NCI-H2107 treated with DMSO at 0.1 percent for 48 hours (cell line): ENCODE results near the gene TUBA1C.
"Not testable (repeated sequence)": the region's sequence is repeated elsewhere in the genome, so short reads cannot be mapped to it uniquely, and the experiment has no call there.

Experiments used
- DNase-seq: peaks from one replicate; lab custom pipeline; 2025; ENCODE audit not compliant: unreplicated experiment; lab: John Stamatoyannopoulos, UW

Gene TUBA1C

DNA sequence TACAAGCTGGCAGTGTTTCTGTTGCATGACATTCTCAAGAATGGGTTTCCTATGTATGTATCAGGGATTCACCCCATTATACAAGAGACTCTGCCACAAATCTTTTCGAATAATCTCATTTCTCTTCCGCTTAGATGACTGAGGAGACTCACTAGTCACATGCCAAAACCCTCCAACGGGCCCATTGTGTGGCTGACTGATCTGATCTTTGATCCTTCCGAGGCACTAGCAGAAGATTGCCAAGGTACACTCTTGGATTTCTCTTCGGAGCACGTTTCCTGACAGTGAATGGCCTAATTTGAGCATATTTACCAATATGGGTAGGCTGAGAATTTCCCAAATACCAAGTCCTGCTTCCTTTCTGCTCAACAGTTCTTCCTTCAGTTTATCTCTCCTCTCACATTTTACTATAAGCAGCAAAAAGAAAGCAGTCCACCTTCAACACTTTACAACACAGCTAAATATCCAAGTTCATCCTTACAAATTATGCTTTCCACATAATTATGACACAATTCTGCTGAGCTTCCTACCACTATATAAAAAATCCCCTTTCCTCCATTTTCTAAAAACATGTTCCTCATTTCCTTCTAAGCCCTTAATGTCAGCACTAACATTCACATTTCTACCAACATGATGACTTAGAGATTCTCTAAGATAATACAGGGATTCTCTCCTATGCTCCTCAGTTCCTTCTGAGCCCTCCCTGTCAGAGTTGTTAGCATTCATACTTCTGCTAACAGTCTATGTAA lies 41.1 kb downstream of the TUBA1C start:
- DNase-seq: no peak

GRCh38 chr12:49309386-49309785 lies 44.5 kb downstream of the TUBA1C start:
- DNase-seq: no peak

- DNase-seq: not testable (repeated sequence)
These were observed 45.6 kb downstream of the TUBA1C start for GRCh38 chr12:49310451-49311000.

DNA sequence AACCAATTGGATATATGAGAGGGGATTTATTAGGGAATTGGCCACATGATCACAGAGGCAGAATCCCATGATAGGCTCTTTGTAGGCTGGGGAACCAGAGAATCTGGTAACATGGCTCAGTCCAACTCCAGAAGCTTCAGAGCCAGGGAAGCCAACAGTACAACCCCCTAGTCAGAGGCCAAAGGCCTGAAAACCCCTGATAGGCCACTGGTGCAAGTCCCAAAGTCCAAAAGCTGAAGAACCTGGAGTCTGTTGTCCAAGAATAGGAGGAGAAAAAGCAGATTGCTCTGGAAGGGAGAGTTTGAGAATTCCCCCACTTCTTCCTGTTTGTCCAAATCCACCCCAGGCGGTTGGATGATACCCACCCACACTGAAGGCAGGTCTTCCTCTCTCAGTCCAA lies 49.9 kb downstream of the TUBA1C start:
- DNase-seq: no peak

- not testable (repeated sequence) for DNase-seq
These were observed 52.2 kb downstream of the TUBA1C start for GRCh38 chr12:49317118-49317517.

DNA sequence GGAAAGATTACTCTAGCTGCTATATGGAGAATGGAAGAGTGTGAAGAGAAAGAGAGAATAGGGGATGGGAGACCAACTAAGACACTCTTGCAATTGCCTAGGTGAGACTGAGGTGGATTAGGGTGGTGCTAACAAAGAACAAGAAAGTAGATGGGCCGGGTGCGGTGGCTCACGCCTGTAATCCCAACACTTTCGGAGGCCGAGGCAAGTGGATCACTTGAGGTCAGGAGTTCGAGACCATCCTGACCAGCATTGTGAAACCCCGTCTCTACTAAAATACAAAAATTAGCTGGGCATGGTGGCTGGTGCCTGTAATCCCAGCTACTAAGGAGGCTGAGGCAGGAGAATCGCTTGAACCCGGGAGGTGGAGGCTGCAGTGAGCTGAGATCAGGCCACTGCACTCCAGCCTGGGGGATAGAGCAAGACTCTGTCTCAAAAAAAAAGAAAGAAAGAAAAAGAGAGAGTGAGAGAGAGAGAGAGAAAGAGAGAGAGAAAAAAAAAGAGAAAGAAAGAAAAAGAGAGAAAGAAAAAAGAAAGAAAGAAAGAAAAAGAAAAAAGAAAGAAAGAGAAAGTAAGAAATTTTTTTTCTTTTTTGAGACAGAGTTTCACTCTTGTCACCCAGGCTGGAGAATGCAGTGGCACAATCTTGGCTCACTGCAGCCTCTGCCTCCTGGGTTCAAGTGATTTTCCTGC lies 55.7 kb downstream of the TUBA1C start:
- not testable (repeated sequence) for DNase-seq

- DNase-seq: no peak
These were observed 57.5 kb downstream of the TUBA1C start for GRCh38 chr12:49322367-49322707.

DNA sequence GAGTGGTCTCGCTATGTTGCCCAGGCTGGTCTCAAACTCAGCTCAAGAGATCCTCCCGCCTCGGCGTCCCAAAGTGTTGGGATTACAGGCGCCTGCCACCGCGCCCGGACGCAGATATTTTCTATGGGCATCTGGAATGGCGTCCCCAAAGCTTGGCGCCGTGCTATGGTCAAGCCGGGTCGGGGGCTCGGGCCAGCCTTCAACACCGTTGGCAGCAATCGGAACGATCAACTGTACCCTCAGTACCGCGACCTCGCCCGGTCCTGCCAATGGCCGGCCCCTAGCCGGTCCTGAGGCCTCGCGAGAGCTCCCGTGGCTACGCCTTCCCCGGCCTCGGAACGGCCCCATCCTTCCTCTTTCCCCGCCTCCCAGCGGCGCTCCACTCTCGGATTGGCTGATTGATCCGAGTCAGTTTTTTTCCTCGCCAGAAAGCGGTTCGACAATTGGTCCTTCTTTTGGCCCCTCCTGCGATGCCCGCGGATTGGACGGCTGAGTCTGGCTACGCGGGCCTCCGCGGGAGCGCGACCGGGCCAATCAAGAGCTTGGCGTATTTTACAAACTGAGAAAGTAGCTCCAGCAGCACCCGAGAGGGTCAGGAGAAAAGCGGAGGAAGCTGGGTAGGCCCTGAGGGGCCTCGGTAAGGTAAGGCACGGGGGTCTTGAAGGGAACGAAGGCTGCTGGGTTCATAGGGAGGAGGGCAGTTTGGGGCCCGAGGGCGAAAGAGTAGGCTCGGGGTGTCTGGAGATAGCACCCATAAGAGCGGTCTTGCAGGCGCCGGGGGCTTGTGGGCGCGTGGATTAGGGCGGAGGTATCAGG lies 58.0 kb downstream of the TUBA1C start, which contains the start of gene TROAP:
Gene TROAP (plus strand): TSS at position 548 of the 816 bp plus-strand sequence. CDS start 354 bp downstream, outside the sequence.
- peak; percentile 94 for DNase-seq

- no peak for DNase-seq
These were observed 58.7 kb downstream of the TUBA1C start for GRCh38 chr12:49323524-49324097.
